GM19395 (cell line): ENCODE measurements around the gene SLC5A1.
"Not testable (repeated sequence)": the region's sequence is repeated elsewhere in the genome, so short reads cannot be mapped to it uniquely, and the experiment has no call there.

ENCODE experiments used
- ATAC-seq: cut with Tn5 transposase; IDR thresholded peaks from one replicate; pipeline ENCODE4 v1.9.1; 2021; ENCODE audit warnings: mild to moderate bottlenecking, moderate library complexity; ENCODE audit not compliant: unreplicated experiment

SLC5A1 gene

GRCh38 chr22:32083814-32084213, 40.8 kb downstream of the SLC5A1 start:
- no peak for ATAC-seq

DNA sequence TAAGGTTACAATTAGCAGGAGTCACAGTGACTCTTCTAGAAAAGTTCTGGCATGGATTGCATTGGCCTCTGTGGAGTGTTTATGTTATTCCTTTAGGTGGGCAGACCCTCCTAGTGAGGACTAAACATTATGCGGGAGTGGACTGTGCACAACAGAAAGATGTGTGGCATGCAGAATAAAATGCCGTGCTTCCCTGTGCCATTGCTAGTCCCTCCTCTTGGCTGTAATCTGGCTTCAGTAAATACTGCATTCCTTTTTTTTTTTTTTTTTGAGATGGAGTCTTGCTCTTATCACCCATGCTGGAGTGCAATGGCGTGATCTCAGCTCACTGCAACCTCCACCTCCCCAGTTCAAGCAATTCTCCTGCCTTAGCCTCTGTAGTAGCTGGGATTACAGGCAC, 45.0 kb downstream of the SLC5A1 start:
- no peak for ATAC-seq

- no peak for ATAC-seq
Observed at GRCh38 chr22:32097018-32097417, 54.0 kb downstream of the SLC5A1 start.

DNA sequence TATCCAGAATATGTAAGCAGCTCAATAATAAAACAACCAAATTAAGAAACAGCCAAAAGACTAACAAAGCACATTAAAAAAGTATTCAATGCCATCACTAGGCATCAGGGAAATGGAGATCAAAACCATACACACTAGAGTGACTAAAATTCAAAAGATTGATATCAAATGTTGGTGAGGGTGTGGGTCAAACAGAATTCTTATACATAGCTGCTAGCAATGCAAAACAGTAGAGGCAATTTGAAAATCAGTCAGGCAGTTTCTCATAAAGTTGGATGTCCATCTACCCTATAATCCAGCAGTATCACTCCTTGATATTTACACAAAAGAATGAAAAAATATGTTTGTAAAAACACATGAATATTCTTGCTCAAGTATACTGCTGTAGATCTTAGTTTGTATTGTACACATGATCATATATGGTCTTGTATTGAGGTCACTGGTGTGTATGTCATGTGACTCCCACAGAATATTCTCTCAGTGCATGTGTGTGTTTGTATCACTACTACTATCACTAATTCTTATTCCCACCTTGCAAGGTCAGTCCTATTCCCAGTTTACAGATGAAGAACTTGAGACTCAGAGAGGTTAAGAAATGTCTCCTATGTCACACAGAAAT, 54.9 kb downstream of the SLC5A1 start:
- ATAC-seq: no peak

DNA sequence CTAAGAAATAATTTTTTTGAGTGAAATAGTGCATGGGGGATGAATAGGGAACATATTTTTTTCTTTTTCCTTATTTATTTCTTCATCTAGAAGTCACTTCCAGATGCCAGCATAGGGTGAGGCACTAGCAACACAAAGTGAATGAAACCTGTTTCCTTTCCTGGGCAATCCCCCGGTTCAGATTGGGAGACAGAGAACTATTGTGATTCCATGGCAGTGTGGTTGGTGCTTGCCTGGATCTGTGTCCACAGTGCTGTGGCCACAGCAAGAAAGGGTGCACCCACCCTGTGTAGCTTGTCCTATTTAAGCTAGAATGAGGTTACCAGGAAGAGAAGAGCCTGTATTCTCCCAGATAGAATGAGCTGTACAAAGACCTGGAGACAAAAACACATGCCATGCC, 57.6 kb downstream of the SLC5A1 start:
- ATAC-seq: no peak

DNA sequence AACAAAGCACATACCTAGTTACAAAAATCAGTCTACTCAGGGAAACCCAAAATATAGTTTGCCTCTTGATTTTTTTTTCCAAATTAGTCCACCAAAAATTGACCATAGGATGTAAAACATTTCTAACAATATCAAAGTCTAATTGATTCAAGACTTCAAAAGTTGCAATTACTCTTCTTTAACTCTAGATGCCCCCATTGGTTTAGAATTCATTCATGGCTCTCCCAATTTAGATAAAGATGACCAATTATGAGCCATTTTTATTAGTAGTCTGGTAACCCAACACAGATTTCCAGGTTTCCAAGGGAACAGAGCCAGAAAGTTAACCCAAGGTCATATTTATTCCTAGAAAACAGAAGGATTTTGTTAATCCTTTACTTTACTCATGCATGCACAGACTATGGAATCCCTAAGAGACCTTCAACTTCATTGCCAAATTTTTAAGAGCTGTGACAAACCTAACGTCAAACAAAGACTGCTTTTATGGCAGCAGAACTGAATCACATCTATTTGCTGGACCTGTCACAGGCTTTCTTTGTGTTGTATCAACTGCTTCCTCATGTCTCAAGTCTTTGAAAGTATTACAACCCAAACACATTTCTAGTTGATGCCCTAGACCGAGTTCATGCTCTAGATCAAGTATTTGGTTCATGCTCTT, 60.7 kb downstream of the SLC5A1 start:
- ATAC-seq: no peak

GRCh38 chr22:32106930-32107329, 63.9 kb downstream of the SLC5A1 start:
- ATAC-seq: no peak

- ATAC-seq: no peak
Observed at GRCh38 chr22:32112380-32112779, 69.3 kb downstream of the SLC5A1 start.

DNA sequence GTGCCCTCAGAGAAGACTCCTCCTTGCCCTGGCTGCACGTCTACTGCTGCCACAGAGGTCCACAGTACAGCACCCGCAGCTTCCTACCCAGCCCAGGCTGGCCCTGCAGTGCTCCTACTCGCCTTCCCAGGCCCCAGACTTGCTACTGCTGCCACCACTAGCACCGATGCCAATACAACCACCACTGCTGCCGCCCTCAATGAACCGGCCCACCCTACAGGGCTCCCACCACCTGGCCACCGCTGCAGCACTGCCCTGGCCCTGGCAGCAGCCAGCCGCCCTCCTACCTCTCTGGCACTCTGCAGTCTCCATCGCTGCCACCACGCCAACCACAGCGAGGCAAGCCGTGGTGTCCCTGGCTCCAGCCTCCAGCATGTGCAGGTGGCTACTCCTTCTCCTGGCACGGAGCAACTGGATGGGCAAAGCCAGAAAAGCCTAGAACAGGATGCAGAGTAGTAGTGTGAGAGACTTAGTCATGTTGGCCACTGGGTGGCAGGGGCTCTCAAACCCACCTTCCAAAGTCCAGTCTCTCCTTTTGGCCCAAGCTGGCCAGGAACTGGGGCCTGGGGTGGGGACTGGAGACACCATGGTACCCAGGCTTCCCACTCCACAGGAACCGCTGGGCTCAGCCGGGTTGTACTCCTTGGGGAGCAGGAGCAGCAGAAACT, 76.6 kb downstream of the SLC5A1 start:
- ATAC-seq: no peak

- ATAC-seq: no peak
Observed at GRCh38 chr22:32120603-32121002, 77.5 kb downstream of the SLC5A1 start.

GRCh38 chr22:32122899-32123298, 79.8 kb downstream of the SLC5A1 start:
- ATAC-seq: no peak

DNA sequence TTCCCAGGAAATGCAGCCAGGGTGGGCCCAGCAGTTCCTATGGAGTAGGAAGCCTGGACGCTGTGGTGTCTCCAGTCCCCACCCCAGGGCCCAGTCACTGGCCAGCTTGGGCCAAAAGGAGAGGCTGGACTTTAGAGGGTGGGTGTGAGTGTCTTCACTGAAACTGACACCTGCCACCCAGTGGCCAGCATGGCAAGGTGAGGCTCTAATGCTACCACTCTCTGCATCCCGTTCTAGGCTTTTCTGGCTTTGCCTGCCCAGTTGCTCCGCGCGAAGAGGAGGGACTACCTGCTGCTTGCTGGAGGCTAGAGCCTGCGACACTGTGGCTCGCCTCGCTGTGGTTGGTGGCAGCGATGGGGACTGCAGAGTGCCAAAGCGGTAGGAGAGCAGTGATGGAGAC, 80.6 kb downstream of the SLC5A1 start:
- no peak for ATAC-seq

- no peak for ATAC-seq
Observed at GRCh38 chr22:32127904-32128303, 84.8 kb downstream of the SLC5A1 start.

DNA sequence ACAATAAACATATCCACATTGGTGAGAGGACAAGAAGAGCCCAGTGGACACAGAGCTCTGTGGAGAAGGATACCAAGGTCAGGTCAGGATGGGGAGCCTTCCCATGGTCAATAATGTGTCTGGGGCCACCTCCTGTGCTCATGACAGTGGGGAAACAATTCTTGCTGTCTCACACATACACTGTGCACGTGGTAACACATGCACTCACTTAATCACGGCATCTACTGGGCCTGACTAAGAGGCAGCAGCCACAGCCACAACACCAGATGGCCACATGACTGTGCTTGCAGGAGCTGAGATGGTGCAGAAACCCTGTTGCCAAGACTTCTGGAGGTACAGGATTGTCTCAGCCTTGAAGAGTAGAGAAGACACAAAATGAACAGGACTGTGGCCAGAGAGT, 87.4 kb downstream of the SLC5A1 start:
- no peak for ATAC-seq

GRCh38 chr22:32132126-32132525, 89.1 kb downstream of the SLC5A1 start:
- no peak for ATAC-seq

GRCh38 chr22:32132783-32133182, 89.7 kb downstream of the SLC5A1 start:
- no peak for ATAC-seq

DNA sequence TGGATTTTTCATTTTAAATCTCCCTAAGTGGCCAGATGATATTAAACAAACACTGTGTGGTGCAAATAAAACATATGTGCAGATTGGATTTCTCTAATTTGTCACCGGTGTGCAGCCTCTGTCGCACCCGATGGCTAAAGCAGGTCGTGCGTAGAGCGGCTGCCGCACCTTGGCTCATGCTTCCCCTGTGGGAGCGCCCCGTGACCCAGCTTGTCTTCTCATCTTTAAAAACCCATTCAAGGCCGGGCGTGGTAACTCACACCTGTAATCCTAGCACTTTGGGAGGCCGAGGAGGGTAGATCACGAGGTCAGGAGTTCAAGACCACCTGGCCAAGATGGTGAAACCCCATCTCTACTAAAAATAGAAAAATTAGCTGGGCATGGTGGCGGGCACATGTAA, 91.7 kb downstream of the SLC5A1 start:
- ATAC-seq: not testable (repeated sequence)

DNA sequence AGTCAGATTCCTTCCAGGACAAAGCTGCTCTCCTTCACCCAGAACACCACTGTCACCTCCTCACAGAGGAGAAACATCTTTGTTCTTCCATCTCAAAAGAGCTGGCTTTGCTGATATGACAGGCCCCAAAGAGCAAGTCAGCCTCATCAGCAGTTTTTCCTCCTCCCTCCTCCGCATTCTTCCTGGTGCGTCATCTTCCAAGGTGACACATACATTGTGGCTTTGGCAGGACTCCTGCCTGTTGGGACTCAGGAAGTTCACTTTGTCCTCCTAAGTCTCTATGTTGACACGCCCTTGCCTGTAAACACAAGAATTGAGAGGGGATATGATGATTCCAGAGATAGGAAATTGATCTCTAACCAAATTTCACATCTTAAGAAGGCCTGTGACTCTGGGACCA, 92.9 kb downstream of the SLC5A1 start:
- not testable (repeated sequence) for ATAC-seq

GRCh38 chr22:32136881-32137280, 93.8 kb downstream of the SLC5A1 start:
- ATAC-seq: not testable (repeated sequence)

DNA sequence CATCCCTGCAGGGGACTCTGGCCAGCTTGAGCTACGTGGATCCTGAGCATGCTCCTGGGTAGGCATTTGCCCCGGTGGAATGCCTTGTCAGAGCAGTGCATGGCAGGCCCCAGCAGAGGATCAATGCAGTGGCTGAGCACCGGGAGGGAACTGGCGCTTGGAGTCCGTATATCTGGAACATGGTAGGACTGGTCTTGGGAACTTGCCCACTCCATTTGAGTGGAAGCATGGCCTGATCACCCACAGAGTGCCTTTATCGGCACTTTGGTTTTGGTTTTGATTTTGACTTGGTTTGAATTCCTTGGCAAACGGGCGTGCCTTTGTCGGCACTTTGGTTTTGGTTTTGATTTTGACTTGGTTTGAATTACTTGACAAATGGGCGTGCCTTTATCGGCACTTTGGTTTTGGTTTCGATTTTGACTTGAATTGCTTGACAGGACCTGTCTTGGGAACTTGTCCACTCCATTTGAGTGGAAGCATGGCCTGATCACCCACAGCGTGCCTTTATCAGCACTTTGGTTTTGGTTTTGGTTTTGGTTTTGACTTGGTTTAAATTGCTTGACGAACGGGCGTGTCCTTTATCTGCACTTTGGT, 94.8 kb downstream of the SLC5A1 start:
- ATAC-seq: not testable (repeated sequence)

GRCh38 chr22:32138576-32138975, 95.5 kb downstream of the SLC5A1 start:
- not testable (repeated sequence) for ATAC-seq

GRCh38 chr22:32140688-32141087, 97.6 kb downstream of the SLC5A1 start:
- not testable (repeated sequence) for ATAC-seq
